Fibroblast of villous mesenchyme (primary cell): ENCODE data around the gene GPR152. TPM values are rescaled to one million over a fixed set of nuclear protein-coding genes. Genes with fewer than 3 reads are reported as not detected.
"Not testable (repeated sequence)": the region's sequence is repeated elsewhere in the genome, so short reads cannot be mapped to it uniquely, and the experiment has no call there.

Source experiments
- DNase-seq: peaks from one replicate; pipeline ENCODE4 v3.0.0-alpha.2; 2010; ENCODE audit warnings: low read depth
- H3K4me3 ChIP-seq: 2 replicates; pipeline ENCODE4 v1.5.1; 2011; ENCODE audit warnings: low read depth, mild to moderate bottlenecking, low read length
- total RNA-seq: library from RNA; depleted of rRNA; stranded (reverse); fragments of >200 nt; gene quantifications from 2 replicates; pipeline ENCODE4 v1.2.3, GENCODE V29; 2012
- TF ChIP-seq, protein P1 (sequence below): IDR thresholded peaks from 2 replicates; pipeline ENCODE4 v1.5.1; 2012; ENCODE audit warnings: low read depth, mild to moderate bottlenecking, low read length; ENCODE audit not compliant: insufficient read depth

The GPR152 gene
- total RNA-seq, 1 donor = not detected

DNA sequence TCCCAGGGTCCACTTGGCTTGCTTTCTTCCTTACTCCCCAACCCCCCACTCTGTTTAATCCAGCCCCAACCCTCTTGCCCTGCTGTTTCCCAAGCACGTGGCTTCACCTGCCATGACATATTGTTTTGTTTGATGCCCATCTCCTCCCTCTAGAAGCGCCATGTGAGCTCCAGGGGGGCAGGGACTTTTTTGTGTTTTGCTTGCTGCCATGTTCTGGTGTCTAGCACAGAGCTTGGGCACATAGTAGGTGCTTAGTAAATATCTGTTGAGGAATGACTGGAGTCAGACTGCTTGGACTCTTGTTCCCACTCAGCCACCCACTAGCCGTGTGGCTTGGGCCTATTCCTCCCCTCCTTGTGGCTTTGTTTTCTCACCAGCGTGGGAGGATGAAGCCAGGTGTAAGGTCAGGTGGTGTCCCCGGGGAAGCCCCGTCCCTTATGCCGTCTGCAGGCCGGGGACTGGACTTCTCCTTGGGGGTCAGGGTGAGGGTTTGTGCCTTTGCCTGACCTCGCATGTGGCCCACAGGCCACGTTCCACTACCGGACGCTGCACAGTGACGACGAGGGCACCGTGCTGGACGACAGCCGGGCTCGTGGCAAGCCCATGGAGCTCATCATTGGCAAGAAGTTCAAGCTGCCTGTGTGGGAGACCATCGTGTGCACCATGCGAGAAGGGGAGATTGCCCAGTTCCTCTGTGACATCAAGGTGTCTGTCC is 34.1 kb upstream of the GPR152 start:
- no peak overlapping the region for H3K4me3 ChIP-seq
- DNase-seq = no peak
- TF ChIP-seq, protein P1, sequence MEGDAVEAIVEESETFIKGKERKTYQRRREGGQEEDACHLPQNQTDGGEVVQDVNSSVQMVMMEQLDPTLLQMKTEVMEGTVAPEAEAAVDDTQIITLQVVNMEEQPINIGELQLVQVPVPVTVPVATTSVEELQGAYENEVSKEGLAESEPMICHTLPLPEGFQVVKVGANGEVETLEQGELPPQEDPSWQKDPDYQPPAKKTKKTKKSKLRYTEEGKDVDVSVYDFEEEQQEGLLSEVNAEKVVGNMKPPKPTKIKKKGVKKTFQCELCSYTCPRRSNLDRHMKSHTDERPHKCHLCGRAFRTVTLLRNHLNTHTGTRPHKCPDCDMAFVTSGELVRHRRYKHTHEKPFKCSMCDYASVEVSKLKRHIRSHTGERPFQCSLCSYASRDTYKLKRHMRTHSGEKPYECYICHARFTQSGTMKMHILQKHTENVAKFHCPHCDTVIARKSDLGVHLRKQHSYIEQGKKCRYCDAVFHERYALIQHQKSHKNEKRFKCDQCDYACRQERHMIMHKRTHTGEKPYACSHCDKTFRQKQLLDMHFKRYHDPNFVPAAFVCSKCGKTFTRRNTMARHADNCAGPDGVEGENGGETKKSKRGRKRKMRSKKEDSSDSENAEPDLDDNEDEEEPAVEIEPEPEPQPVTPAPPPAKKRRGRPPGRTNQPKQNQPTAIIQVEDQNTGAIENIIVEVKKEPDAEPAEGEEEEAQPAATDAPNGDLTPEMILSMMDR = no peak

DNA sequence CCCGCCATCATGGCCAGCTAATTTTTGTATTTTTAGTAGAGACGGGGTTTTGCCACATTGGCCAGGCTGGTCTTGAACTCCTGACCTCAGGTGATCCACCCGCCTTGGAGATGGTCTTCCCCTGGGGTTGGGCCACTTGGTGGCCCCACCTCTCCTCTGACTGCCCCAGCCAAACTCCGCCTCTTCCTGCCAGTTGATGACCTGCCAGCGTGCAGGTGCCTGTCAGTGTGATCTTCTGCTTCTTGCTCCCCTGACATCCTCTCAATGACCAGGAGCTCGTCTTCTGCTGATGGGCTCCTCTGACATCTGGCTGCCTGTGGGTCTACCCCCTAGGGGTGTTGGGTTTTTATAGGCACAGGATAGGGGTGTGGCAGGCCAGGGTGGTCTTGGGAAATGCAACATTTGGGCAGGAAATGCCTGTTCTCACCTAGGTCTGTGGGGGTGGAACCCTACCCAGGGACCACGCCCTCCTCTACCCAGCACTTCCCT is 33.4 kb upstream of the GPR152 start:
- not testable (repeated sequence) for H3K4me3 ChIP-seq, DNase-seq

DNA sequence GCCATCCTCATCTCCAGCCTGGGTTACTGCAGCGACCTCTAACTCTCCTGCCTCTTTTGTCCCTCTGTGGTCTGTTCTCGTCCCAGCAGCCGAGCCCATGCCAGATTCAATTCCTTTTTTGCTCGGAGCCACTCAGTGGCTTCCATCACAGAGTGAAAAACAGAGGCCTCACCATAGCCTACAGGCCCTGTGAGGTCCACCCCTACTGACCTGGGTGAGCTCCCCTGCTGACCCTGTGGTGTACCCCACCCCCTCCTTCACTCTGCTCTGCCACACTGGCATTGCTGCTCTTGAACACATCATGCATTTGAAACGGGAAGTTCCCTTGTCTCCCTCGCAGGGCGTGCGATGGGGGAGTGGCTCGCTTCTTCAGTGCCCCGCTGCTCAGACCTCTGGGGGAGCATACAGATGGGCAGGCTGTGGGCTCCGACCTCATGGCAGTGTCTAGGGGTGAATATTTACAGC is 32.4 kb upstream of the GPR152 start:
- TF ChIP-seq, protein P1 = no peak
- no peak for DNase-seq
- H3K4me3 ChIP-seq = no peak overlapping the region

DNA sequence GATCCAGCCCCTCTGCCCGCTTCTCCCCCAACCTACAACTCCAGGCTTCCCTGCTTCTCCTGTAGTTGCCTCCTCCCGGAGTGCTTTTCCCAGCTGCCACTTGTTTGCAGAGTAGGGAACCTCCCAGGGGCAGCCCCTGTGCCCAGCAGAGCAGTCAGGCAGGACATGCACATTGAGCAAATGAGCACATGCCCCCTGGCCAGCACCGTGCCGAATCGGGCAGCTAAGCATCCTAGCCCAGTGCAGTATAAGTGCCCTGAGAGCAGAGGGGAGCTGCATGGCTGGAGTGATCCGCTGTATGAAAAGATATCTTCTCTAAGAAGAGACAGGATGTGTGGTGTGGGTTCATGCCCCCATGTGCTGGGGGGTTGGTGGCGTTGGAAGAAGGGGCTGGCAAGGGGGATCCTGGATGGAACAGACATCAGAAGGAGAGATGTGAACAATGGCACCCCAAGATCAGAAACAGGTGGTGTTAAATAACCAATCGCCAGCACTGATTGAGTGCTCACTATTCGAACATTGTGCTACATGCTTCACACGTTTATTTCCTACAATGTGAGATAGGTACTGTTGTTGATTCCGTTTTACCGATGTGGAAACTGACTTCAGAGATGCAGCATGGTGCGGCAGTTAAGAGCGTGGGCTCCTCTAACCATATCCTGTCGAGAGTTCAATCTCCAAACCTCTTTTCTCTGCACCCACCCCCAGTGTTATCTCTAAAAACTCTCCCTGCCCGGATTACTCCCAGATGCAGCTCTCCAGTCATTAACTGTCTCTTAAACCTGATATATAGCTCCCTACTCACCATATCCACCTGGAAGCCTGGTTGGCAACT is 31.5 kb upstream of the GPR152 start:
- H3K4me3 ChIP-seq = peak overlapping the region; percentile 72
- no peak for DNase-seq
- TF ChIP-seq, protein P1 = no peak

DNA sequence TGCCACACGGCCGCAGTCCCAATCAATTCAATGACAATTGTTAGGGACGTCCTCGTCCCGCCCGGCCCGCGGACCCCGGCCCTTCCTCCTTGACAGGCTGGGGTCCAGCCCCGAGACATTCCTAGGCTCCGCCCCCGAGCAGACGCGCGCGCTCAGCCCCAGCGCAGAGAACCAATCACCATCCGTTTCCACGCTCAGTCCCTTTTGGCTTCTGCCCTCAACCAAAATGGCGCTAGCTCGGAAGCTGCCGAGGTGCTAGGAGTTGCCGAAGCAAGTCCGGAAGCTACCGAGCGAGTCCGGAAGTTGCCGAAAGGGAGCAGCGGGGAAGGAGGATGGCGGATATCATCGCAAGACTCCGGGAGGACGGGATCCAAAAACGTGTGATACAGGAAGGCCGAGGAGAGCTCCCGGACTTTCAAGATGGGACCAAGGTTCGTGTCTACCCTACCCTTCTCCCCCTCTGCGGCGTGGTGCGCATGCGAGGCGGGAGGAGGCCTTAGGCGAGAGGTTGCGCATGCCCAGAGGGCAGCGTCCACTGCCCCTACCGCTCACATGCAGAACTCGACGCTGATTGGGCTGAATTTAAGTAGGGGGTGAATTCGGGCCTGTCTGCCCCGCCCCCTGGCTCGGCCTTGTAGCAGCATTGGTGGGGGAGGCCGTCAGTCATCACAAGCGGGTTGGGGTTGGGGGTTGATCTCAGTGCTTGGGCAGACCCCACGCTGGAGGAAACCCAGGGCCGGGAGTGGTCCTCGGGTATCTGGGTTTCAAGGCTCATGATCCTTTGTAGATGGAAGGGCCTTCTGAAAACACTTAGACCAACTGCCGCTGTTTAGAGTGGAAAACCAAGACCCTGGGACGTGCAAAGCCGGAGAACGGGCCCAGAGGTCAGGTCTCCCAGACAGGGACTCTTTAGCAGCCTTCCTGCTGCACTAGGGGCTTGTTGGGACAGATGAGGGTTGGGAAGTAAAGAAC is 30.6 kb upstream of the GPR152 start, which contains the start of gene AIP:
AIP (plus strand) TSS at position 200 of the 972 bp plus-strand sequence; CDS start at position 333, 133 bp downstream.
- DNase-seq = peak; percentile 97
- H3K4me3 ChIP-seq = peak within 1 kb of the TSS; percentile 72
- TF ChIP-seq, protein P1 = peak; percentile 21

DNA sequence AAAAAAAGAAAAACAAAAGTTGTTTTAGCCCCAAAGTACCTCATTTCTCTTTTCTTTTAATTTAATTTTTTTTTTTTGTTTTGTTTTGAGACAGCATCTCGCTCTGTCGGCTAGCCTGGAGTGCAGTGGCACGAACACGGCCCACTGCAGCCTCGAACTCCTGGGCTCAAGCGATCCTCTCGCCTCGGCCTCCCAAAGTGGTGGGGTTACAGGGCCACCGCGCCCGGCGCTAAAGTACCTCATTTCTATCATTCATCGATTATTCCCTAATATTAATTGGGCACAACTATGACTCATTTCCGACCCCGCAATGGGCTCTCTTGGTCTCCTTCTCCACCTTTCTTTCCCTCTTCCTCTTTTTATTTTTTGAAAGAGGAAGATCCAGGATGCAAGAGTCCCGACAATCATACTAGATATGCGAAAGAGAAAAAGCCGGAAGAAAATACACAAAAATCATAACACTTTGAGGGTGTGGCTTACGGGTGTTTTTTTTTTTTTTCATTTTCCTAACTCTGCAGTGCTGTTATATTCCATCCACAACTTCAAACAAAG is 29.8 kb upstream of the GPR152 start:
- TF ChIP-seq, protein P1 = no peak
- H3K4me3 ChIP-seq = peak overlapping the region; percentile 72
- no peak for DNase-seq

DNA sequence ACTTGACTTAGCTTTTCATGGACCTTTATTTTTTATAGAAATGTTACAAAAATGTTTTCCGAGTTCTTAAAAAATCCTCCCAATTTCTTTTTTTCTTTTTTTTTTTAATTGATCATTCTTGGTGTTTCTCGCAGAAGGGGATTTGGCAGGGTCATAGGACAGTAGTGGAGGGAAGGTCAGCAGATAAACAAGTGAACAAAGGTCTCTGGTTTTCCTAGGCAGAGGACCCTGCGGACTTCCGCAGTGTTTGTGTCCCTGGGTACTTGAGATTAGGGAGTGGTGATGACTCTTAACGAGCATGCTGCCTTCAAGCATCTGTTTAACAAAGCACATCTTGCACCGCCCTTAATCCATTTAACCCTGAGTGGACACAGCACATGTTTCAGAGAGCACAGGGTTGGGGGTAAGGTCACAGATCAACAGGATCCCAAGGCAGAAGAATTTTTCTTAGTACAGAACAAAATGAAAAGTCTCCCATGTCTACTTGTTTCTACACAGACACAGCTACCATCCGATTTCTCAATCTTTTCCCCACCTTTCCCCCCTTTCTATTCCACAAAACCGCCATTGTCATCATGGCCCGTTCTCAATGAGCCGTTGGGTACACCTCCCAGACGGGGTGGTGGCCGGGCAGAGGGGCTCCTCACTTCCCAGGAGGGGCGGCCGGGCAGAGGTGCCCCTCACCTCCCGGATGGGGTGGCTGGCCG is 25.0 kb upstream of the GPR152 start:
- DNase-seq, H3K4me3 ChIP-seq: not testable (repeated sequence)

DNA sequence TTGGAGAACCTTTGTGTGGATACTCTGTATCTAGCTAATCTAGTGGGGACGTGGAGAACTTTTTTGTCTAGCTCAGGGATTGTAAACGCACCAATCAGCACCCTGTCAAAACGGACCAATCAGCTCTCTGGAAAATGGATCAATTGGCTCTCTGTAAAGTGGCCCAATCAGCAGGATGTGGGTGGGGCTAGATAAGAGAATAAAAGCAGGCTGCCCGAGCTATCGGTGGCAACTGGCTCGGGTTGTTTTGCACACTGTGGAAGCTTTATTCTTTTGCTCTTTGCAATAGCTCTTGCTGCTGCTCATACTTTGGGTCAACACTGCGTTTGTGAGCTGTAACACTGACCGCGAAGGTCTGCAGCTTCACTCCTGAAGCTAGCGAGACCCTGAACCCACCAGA is 24.2 kb upstream of the GPR152 start:
- not testable (repeated sequence) for DNase-seq, H3K4me3 ChIP-seq
